Gastroesophageal sphincter (tissue), 3 donors: ENCODE data around the gene TNS1.

ENCODE experiments used
- CTCF ChIP-seq, 4 experiments: fragments of 200-600 bp in 2 of 4; fragments of 450-650 bp in 2 of 4; sonication (generic) in 1 of 4; IDR thresholded peaks; one replicate each; pipeline ENCODE4 v1.5.1; 2017 to 2019; ENCODE audit warnings: antibody characterized with exemption in 4 of 4, mild to moderate bottlenecking in 2 of 4, moderate library complexity in 2 of 4
- POLR2A ChIP-seq, 2 donors: fragments of 450-650 bp; IDR thresholded peaks; one replicate each; pipeline ENCODE4 v1.6.1; 2017; ENCODE audit warnings: antibody characterized with exemption in 2 of 2, mild to moderate bottlenecking in 2 of 2, moderate library complexity in 1 of 2
- POLR2AphosphoS5 ChIP-seq: sonication (generic); formaldehyde crosslinking; IDR thresholded peaks from one replicate; pipeline ENCODE4 v1.6.1; 2017; ENCODE audit warnings: antibody characterized with exemption

GRCh38 chr2:218035463-218036100, 32.8 kb upstream of the TNS1 start:
- no peak for TF ChIP-seq CTCF (IDR thresholded peaks at IDR 0.05)
- TF ChIP-seq POLR2AphosphoS5 = no peak
- TF ChIP-seq POLR2A (IDR thresholded peaks at IDR 0.05) = no peak
